DMS79 (cell line): ENCODE measurements around the gene TBL2.
"Not testable (repeated sequence)": the region's sequence is repeated elsewhere in the genome, so short reads cannot be mapped to it uniquely, and the experiment has no call there.

Source experiments
- DNase-seq: peaks from one replicate; lab custom pipeline; 2025; lab: John Stamatoyannopoulos, UW

TBL2 gene

DNA sequence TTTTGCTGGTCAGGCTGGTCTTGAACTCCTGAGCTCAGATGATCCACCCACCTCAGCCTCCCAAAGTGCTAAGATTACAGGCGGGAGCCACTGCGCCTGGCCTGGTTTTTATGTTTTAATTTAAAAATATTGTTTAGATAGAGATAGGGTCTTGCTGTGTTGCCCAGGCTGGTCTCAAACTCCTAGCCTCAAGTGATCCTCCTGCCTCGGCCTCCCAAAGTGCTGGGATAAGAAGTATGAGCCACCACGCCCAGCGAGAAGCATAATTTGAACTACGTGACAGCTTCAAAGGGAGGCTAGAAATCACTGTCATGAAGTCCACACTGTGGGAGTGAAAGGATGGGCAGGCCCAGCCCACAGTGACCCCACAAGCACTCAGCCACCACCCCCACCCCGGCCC lies 42.5 kb downstream of the TBL2 start:
- not testable (repeated sequence) for DNase-seq

DNA sequence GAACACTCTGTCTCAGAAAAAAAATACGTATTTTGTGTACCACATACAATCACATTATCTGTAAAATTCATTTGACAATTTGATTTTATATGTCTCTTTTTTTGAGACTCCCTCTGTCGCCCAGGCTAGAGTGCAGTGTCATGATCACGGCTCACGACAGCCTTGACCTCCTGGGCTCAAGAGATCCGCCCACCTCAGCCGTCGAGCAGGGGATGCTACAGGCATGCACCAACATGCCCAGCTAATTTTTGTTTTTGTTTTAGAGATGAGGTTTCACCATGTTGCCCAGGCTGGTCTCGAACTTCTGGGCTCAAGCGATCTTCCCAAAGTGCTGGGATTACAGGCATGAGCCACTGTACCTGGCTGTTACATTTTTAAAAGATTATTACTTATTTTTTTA lies 44.6 kb downstream of the TBL2 start:
- DNase-seq = no peak

- DNase-seq = no peak
These were observed 46.2 kb downstream of the TBL2 start for GRCh38 chr7:73532224-73532623.

DNA sequence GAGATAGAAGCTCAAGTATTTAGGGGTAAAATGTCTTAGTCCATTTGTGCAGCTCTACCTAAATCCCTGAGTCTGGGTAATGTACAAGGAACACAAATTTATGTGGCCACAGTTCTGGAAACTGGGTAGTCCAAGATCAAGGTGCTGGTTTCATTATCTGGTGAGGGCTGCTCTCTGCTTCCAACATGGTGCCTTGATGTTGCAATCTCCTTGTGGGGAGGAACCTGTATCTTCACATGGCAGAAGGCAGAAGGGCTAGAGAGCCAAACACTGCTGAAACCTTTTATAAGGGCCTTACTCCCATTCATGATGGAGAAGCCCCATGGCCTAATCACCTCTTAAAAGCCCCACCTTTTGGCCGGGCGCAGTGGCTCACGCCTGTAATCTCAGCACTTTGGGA lies 47.6 kb downstream of the TBL2 start:
- DNase-seq = no peak

- no peak for DNase-seq
These were observed 51.2 kb downstream of the TBL2 start for GRCh38 chr7:73526896-73527821.

GRCh38 chr7:73526158-73526494 lies 52.3 kb downstream of the TBL2 start:
- not testable (repeated sequence) for DNase-seq

DNA sequence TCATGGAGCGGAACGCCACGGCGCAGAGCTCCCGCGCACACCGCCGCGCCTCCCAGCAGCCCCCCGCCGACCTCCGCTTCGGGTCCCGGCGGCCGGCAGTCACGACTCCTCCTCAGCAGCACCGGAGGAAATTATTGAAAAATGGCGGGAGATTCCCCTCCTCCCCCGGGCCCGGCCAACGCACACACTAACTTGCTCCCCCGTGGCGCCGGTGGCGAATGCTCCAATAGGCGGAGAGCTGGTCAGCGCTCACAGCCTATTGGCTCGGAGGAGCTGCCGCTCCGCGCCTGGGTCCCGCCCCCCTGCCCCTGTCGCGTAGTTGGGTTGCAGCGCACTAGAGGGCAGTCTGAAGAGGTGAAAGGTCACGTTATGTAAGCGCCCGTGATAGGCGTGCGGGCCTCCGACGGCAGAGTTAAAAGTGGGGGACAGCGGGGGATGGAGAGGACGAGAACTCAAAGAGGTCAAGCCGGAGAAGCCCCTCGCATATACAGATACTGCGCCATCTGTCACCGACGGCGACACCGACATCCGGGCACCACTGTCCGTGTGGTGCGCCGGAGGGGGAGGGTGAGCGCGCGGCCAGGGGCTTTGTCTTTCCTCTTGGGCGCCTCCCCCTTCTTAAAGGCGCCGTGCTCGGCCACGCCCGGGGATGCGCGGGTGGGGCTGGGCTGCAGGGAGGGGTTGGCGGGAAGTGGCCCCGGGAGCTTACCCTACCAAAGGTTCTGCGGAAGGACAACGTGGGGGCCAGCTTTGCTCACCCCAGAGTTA lies 56.1 kb downstream of the TBL2 start, which contains the start of gene BAZ1B:
BAZ1B (minus strand) TSS at position 189 of the 768 bp plus-strand sequence. CDS start 360 bp downstream, outside the sequence.
- peak; percentile 96 for DNase-seq

DNA sequence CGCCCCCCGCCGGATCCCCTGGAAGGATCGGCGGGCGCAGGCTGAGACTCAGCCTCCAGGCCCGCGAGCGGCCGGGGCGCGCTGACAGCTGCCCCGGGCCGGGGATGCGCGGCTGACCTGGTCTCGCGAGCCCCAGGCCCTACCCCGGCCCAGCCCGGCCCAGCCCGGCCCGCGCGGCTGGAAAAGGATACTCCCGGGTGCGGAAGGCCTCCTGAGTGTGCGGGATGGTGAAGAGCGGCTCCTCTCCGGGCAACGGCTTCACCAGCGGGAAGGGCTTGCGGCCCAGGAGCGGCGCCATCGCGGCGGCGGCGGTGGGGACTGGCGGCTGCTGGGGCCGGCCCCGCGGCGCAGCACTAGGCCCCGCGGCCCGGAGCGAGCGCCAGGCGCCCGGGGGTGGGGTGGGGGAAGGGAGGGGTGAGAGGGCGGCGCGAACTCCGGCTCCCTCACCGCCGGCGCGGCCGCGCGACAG lies 56.7 kb downstream of the TBL2 start:
- no peak for DNase-seq

DNA sequence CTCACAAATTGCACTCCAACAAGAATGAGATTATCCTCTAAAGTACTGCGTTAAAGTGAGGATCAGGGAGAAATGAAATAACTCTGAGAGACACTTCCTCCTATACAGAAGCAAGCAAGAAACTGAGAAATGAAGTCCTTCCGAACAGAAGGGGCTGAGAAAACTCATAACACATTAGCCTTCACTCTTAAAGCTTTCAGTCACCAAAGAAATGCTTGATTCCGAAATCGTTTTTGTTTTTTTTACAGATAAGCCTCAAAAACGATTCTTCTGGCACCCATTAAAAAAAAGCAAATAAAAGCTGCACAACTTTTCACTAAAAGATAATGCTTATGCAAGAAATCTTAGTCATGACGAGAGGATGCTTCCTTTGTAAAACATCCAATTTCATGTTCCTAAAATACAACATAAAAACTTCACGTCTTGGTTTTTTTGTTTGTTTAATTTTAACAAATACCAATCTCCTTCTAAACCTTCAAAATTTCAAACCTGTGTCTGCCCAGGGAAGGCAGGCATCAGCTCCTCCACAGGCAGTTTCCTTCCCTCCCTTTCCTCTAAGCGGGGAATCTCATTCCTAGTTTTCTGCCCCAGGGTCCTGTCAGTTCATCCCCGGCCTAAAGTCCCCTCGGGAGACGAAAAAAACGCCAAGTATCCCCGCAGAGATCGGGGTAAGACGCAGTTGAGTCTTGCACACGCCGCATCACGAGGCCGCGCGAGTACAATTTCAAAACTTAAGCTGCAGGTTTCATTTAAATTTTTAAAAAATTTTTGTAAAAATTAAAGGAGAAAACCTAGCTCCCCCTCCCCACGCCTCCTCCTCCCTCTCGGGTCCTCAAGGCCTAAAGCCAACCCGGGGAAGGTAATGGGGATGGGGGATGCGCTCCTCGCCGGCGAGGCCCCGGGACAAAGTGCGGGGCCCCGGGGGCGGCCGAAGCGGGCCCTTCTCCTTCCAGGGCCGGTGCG lies 57.4 kb downstream of the TBL2 start:
- DNase-seq = no peak

DNA sequence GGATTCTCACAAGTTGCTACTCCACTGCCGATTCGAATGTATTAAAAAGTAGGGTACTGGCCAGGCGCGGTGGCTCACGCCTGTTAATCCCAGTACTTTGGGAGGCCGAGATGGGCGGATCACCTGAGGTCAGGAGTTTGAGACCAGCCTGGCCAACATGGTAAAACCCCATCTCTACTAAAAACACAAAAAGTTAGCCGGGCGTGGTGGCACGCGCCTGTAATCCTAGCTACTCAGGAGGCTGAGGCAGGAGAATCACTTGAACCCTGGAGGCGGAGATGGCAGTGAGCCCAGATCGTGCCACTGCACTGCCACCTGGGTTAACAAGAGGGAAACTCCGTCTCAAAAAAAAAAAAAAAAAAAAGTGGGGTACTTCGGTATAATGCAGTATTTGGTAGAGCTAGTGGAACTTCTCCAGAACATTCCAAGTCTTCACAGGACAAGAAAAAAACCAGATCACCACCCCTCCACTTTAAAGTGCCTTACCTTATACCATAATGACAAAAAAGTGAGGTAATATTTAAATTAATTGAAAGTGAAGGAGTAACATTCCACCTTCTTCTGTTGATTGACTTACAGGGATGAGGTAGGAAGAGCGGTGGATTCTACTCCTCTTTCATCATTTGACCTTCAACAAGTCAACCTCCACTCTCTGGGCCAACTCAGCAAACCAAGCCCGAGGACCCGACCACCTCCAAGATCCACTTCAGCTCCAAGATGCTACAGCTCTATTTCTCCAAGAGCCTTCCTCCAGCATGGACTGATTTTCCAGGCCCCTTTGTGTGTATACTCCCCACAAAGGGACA lies 58.3 kb downstream of the TBL2 start:
- no peak for DNase-seq

- no peak for DNase-seq
These were observed 59.9 kb downstream of the TBL2 start for GRCh38 chr7:73518470-73518869.
